Stomach (tissue), 9 donors: ENCODE data around the gene HTT. TPM values are rescaled to one million over a fixed set of nuclear protein-coding genes. Genes with fewer than 3 reads are reported as not detected.

Source experiments
- DNase-seq, 2 donors: peaks; one replicate each; pipeline versions ENCODE4 v3.0.0 to v3.0.0-alpha.2; 2013 to 2019
- H3K27ac ChIP-seq, 5 donors: fragments of 200-600 bp in 4 of 5; sonication (generic) in 4 of 5; one replicate each; pipeline ENCODE4 v1.5.1; 2013 to 2019; ENCODE audit warnings: mild to moderate bottlenecking in 1 of 5, moderate library complexity in 1 of 5
- H3K27me3 ChIP-seq, 3 donors: fragments of 200-600 bp; sonication (generic); one replicate each; pipeline ENCODE4 v1.5.1; 2017 to 2019; ENCODE audit warnings: mixed run types in 1 of 3
- H3K36me3 ChIP-seq, 4 donors: fragments of 200-600 bp; sonication (generic); 1 replicate in 3 of 4; 2 replicates in 1 of 4; pipeline ENCODE4 v1.5.1; 2016 to 2019
- H3K4me1 ChIP-seq, 4 donors: fragments of 200-600 bp; sonication (generic); one replicate each; pipeline ENCODE4 v1.5.1; 2016 to 2019
- H3K4me3 ChIP-seq, 4 donors: fragments of 200-600 bp; sonication (generic) in 3 of 4; one replicate each; pipeline ENCODE4 v1.5.1; 2016 to 2019; ENCODE audit warnings: mild to moderate bottlenecking in 1 of 4
- H3K9me3 ChIP-seq, 4 donors: fragments of 200-600 bp; sonication (generic); one replicate each; pipeline ENCODE4 v1.5.1; 2016 to 2019
- EP300 ChIP-seq: sonication (generic); formaldehyde crosslinking; IDR thresholded peaks from one replicate; pipeline ENCODE4 v1.6.1; 2017; ENCODE audit warnings: antibody characterized with exemption
- POLR2A ChIP-seq, 4 donors: fragments of 450-650 bp; IDR thresholded peaks; one replicate each; pipeline ENCODE4 v1.6.1; 2016; ENCODE audit warnings: antibody characterized with exemption in 4 of 4, control low read depth in 2 of 4, mild to moderate bottlenecking in 1 of 4, moderate library complexity in 1 of 4
- POLR2AphosphoS5 ChIP-seq, 3 donors: sonication (generic); formaldehyde crosslinking; IDR thresholded peaks; one replicate each; pipeline ENCODE4 v1.6.1; 2016; ENCODE audit warnings: antibody characterized with exemption in 3 of 3
- WGBS, 5 donors: extraction: QIAGEN DNeasy Blood & Tissue Kit in 3 of 5; methylation state at CpG; one replicate each; pipeline versions ENCODE4 v1.1.5 to v1.1.7; 2013 to 2018; 5-methylcytosine and 5-hydroxymethylcytosine counted together
- intact Hi-C: fragments of 100-400 bp; cut with DNase I; formaldehyde crosslinking; loops from one replicate; pipeline ENCODE4 v1.15.1; 2023; ENCODE audit warnings: low total_unique reads
- polyA plus RNA-seq, 3 donors: library from polyadenylated mRNA; stranded (reverse); fragments of 200-250 nt; gene quantifications; one replicate each; pipeline ENCODE4 v1.2.3, GENCODE V29; 2013
- total RNA-seq, 5 donors: library from RNA; depleted of rRNA; stranded (reverse); fragments of >200 nt; gene quantifications; one replicate each; pipeline versions ENCODE4 v1.1.0 to v1.2.3, GENCODE V29; 2014 to 2016
- TF ChIP-seq, protein P1 (sequence below), 7 experiments: fragments of 450-650 bp in 4 of 7; fragments of 200-600 bp in 3 of 7; sonication (generic) in 3 of 7; IDR thresholded peaks; one replicate each; pipeline ENCODE4 v1.5.1; 2016 to 2019; ENCODE audit warnings: antibody characterized with exemption in 7 of 7, control low read depth in 2 of 7, mild to moderate bottlenecking in 1 of 7
- donor health status: healthy with polysubstance abuse.
- donor health status: Bipolar disorder and iron deficiency.
- donor health status: healthy.

HTT gene
- total and polyA plus RNA-seq, 8 donors, result 3.4 to 95.7 (median 41.6) TPM

DNA sequence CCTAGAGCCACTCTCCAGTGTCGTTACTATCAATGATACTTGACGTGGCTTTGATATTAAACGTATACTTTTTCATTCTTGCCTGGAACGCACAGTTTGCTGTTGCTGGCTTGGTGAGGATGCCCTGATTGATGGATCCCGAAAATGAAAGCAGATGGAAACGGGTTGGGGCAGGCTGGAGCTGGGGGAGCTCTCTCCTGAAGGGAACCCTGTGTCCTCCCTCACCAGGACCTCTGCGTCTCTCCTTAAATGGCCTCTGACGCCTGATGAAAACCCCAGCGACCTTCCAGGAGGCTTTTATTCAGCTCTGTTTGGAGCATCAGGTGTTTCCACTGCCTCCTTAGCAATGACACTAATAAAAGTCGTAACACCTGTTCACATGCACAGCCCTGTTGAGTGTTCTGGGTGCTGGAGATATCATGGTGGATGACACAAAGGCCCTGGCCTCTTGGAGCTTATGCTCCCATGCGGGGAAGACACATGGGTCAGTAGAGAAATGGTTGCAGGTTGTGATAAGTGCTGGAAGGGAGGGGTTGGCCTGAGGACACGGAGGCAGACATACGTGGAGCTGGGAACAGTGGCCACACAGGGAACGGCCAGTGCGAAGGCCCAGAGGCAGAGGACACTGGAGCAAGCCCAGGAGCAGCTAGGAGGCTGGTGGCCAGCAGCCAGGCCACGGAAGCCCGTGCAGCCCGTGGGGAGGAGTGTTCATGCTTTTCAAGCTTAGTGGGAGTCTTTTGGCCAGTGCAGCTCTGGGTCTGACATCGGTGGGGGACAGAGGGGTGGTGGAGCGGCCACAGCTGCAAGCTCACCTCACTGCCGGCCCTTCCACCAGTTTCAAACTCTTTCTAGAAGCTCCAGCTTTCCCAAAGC lies 182.0 kb downstream of the HTT start:
- peak in 1 of 2 donors; percentile 18 for DNase-seq
- Histone ChIP-seq H3K36me3 (peaks cover 0 to 23% (median 16%) of the 10 kb centered on the region in 4 donors), H3K27ac (no peak overlapping the region), H3K9me3 (no peaks in the 10 kb centered on the region), H3K4me1 (no peaks in the 10 kb centered on the region), H3K27me3 (no peaks in the 10 kb centered on the region), H3K4me3 (no peak overlapping the region)
- WGBS, 5 donors, result 85 to 91% (median 87%) methylated on average over 20 to 21 of the region's 21 CpGs
- intact Hi-C loops, result no loop called here
- TF ChIP-seq POLR2A (IDR thresholded peaks at IDR 0.05) (no peak), POLR2AphosphoS5 (IDR thresholded peaks at IDR 0.05) (no peak)

DNA sequence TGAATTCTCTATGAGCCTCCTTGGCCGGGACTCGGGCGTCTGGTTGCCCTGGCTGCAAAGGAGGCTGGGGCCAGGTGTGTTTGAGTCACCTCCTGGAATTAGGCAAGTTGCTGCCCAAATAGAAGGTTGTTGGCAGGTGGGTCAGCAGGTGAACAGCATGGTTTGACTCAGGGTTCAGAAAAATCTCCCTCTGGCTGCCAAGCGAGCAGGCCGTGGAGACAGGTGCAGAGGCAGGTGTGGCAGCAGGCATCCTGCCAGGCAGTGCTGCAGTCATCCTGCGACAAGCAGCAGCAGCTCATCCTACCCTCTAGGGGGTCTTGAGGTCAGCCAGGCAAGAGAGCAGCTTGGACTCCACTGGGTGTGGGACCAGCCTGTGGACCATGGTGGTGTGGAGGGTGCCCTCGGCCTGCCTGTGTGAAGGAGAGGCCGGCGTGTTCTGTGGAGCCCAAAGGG lies 182.6 kb downstream of the HTT start:
- Histone ChIP-seq H3K27me3 (no peaks in the 10 kb centered on the region), H3K36me3 (peaks cover 0 to 23% (median 16%) of the 10 kb centered on the region in 4 donors), H3K4me3 (no peak overlapping the region), H3K4me1 (no peaks in the 10 kb centered on the region), H3K9me3 (no peaks in the 10 kb centered on the region), H3K27ac (no peak overlapping the region)
- intact Hi-C loops, result no loop called here
- DNase-seq, result peak; percentile 9 to 25
- TF ChIP-seq POLR2A (IDR thresholded peaks at IDR 0.05) (no peak), EP300 (no peak), POLR2AphosphoS5 (IDR thresholded peaks at IDR 0.05) (no peak)
- TF ChIP-seq, protein P1, sequence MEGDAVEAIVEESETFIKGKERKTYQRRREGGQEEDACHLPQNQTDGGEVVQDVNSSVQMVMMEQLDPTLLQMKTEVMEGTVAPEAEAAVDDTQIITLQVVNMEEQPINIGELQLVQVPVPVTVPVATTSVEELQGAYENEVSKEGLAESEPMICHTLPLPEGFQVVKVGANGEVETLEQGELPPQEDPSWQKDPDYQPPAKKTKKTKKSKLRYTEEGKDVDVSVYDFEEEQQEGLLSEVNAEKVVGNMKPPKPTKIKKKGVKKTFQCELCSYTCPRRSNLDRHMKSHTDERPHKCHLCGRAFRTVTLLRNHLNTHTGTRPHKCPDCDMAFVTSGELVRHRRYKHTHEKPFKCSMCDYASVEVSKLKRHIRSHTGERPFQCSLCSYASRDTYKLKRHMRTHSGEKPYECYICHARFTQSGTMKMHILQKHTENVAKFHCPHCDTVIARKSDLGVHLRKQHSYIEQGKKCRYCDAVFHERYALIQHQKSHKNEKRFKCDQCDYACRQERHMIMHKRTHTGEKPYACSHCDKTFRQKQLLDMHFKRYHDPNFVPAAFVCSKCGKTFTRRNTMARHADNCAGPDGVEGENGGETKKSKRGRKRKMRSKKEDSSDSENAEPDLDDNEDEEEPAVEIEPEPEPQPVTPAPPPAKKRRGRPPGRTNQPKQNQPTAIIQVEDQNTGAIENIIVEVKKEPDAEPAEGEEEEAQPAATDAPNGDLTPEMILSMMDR (IDR thresholded peaks at IDR 0.05), result no peak
- WGBS, 5 donors, result 66 to 93% (median 71%) methylated on average over 7 to 9 of the region's 9 CpGs

DNA sequence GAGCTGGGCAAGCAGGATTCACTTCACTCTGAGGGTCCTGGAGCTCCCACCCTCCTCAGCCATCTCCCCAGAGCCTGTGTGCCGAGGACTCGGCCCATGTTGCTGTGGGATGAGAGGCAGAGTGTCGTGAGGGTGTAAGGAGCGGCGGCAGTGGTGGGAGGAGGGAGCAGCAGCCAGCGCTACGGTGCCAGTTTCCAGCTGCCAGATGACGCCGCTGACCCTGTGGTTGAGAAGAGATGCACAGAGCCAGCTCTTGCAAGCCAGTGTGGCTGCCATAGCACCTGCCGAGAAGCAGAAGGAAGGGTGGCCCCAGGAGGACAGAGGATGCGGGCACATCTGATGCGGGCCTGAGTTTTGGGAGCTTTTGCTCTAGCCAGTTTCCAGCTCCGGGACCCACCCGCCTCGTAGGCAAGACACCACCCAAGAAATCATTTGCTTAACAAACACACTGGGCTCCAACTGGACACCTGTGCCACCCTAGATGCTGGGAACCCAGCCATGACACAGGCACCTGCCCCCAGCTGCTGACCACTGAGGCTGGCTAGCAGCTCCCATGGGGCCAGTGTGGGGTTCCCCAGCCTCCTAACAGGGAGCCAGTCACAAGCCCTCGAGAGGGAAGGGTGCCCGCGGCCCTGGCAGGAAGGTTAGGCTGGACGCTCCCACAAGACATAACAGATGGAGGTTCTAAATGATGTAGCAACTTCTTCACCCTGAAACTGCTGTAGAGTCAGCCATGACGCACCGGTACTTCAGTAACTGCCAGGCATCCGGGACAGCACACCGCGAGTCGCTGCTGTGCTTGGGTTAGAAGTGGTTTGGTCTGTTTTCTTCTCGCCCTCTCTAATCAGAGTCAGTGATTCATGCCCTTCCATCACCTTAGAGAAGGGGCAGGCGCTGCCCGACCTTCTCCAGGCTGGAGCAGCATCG lies 183.3 kb downstream of the HTT start:
- Histone ChIP-seq H3K4me3 (no peak overlapping the region), H3K27ac (no peak overlapping the region), H3K27me3 (no peaks in the 10 kb centered on the region), H3K9me3 (no peaks in the 10 kb centered on the region), H3K36me3 (peaks cover 0 to 23% (median 16%) of the 10 kb centered on the region in 4 donors), H3K4me1 (no peaks in the 10 kb centered on the region)
- peak in 1 of 2 donors; percentile 21 for DNase-seq
- WGBS, 5 donors, result 83 to 88% (median 86%) methylated on average over 23 to 29 of the region's 29 CpGs
- intact Hi-C loops, result no loop called here
- TF ChIP-seq POLR2AphosphoS5 (IDR thresholded peaks at IDR 0.05) (no peak), EP300 (no peak), POLR2A (IDR thresholded peaks at IDR 0.05) (no peak)
- TF ChIP-seq, protein P1 (IDR thresholded peaks at IDR 0.05), result no peak

DNA sequence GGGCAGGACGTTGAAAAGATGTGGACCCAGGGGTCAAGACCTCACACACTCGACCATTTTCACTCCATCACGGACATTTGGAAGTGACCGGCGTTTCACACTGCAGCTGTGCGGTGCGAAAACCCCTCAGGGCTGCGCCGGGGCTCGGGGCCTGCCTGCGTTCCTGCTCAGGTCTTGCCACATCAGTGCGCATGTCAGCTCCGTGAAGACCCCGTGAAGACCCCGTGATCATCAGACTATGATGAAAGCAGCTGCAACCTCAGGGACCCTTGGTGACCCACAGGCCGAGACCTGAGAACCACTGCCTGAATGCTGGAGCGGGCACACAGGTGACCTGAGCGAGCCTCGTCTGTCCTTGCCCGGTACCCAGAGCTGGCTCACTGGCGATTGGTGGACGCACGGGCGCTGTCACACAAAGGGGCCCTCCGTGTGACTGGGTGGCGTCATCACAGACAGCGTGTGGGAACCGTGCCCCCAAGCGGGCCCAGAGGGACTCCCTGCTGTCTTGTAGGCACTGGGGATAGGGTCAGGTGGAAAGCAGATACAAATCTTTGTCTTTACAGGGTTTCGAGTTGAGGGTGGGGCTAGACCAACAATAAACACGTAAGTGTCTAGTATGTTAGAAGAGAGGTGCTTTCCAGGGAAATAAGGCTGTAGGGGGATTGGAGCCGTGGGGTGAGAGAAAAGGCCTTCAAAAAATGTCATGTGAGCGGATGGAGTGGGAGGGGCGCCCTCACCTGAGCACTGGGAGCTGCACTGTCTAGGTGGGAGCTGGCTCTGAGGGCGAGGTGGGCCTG lies 187.1 kb downstream of the HTT start:
- Histone ChIP-seq H3K4me3 (no peak overlapping the region), H3K27ac (no peak overlapping the region), H3K27me3 (no peaks in the 10 kb centered on the region), H3K9me3 (no peaks in the 10 kb centered on the region), H3K4me1 (no peaks in the 10 kb centered on the region), H3K36me3 (peaks cover 0 to 2% (median under 1%) of the 10 kb centered on the region in 4 donors)
- TF ChIP-seq POLR2A (IDR thresholded peaks at IDR 0.05) (no peak), POLR2AphosphoS5 (IDR thresholded peaks at IDR 0.05) (no peak)
- TF ChIP-seq, protein P1 (IDR thresholded peaks at IDR 0.05), result no peak
- DNase-seq, result peak in 1 of 2 donors; percentile 17
- WGBS, 5 donors, result 85 to 91% (median 90%) methylated on average over 20 to 35 of the region's 35 CpGs
- intact Hi-C loops, result no loop called here
